Skeletal muscle cell (primary cell): Measurements from ENCODE around the gene CEBPA.

Experiments
- DNase-seq: peaks from one replicate; pipeline ENCODE4 v3.0.0-alpha.2; 2010; ENCODE audit warnings: low read depth
- H3K4me3 ChIP-seq: 2 replicates; pipeline ENCODE4 v1.5.1; 2011; ENCODE audit warnings: low read depth, mild to moderate bottlenecking, control low read depth, low read length, moderate library complexity

The CEBPA gene

GRCh38 chr19:33290956-33291622 is 11.2 kb downstream of the CEBPA start:
- no peak for DNase-seq

GRCh38 chr19:33290082-33290815 is 12.1 kb downstream of the CEBPA start:
- H3K4me3 ChIP-seq = no peak overlapping the region
- DNase-seq = no peak

More at GRCh38 chr19:33290956-33291622, 11.2 kb downstream of the CEBPA start:
- H3K4me3 ChIP-seq = no peak overlapping the region

- no peak for DNase-seq
- H3K4me3 ChIP-seq = no peak overlapping the region
Observed at GRCh38 chr19:33289261-33289660, 13.1 kb downstream of the CEBPA start.

- DNase-seq = no peak
Observed at GRCh38 chr19:33288666-33289065, 13.7 kb downstream of the CEBPA start.

GRCh38 chr19:33287927-33288326 is 14.4 kb downstream of the CEBPA start:
- no peak for DNase-seq
- no peak overlapping the region for H3K4me3 ChIP-seq

More at GRCh38 chr19:33288666-33289065, 13.7 kb downstream of the CEBPA start:
- H3K4me3 ChIP-seq = no peak overlapping the region

GRCh38 chr19:33287438-33287837 is 14.9 kb downstream of the CEBPA start:
- H3K4me3 ChIP-seq = no peak overlapping the region
- no peak for DNase-seq

GRCh38 chr19:33286899-33287298 is 15.4 kb downstream of the CEBPA start:
- DNase-seq = no peak
- H3K4me3 ChIP-seq = no peak overlapping the region

GRCh38 chr19:33285441-33285927 is 16.9 kb downstream of the CEBPA start:
- H3K4me3 ChIP-seq = no peak overlapping the region
- DNase-seq = no peak

- H3K4me3 ChIP-seq = no peak overlapping the region
- no peak for DNase-seq
Observed at GRCh38 chr19:33284756-33285155, 17.6 kb downstream of the CEBPA start.

- DNase-seq = no peak
- H3K4me3 ChIP-seq = no peak overlapping the region
Observed at GRCh38 chr19:33284146-33284643, 18.1 kb downstream of the CEBPA start.

- no peak overlapping the region for H3K4me3 ChIP-seq
- DNase-seq = no peak
Observed at GRCh38 chr19:33283589-33283988, 18.7 kb downstream of the CEBPA start.

GRCh38 chr19:33282036-33282671 is 20.2 kb downstream of the CEBPA start:
- H3K4me3 ChIP-seq = no peak overlapping the region
- no peak for DNase-seq

GRCh38 chr19:33281296-33281926 is 20.9 kb downstream of the CEBPA start:
- H3K4me3 ChIP-seq = no peak overlapping the region
- DNase-seq = no peak

- no peak for DNase-seq
- H3K4me3 ChIP-seq = no peak overlapping the region
Observed at GRCh38 chr19:33280351-33280921, 21.9 kb downstream of the CEBPA start.

- no peak overlapping the region for H3K4me3 ChIP-seq
- DNase-seq = no peak
Observed at GRCh38 chr19:33279430-33280350, 22.6 kb downstream of the CEBPA start.

- H3K4me3 ChIP-seq = no peak overlapping the region
Observed at GRCh38 chr19:33278403-33279269, 23.7 kb downstream of the CEBPA start.

GRCh38 chr19:33278023-33278402 is 24.3 kb downstream of the CEBPA start:
- no peak overlapping the region for H3K4me3 ChIP-seq

More at GRCh38 chr19:33278403-33279269, 23.7 kb downstream of the CEBPA start:
- DNase-seq = no peak

GRCh38 chr19:33277434-33277833 is 24.9 kb downstream of the CEBPA start:
- DNase-seq = no peak
- H3K4me3 ChIP-seq = no peak overlapping the region

More at GRCh38 chr19:33278023-33278402, 24.3 kb downstream of the CEBPA start:
- no peak for DNase-seq
